HG03066 (cell line): Measurements from ENCODE around the gene NFS1.
"Not testable (repeated sequence)": the region's sequence is repeated elsewhere in the genome, so short reads cannot be mapped to it uniquely, and the experiment has no call there.

Source experiments
- ATAC-seq: cut with Tn5 transposase; IDR thresholded peaks from one replicate; pipeline ENCODE4 v1.9.1; 2021; ENCODE audit warnings: low read depth; ENCODE audit not compliant: unreplicated experiment

Gene NFS1

GRCh38 chr20:35710884-35711587 is 11.9 kb upstream of the NFS1 start:
- ATAC-seq, result no peak

DNA sequence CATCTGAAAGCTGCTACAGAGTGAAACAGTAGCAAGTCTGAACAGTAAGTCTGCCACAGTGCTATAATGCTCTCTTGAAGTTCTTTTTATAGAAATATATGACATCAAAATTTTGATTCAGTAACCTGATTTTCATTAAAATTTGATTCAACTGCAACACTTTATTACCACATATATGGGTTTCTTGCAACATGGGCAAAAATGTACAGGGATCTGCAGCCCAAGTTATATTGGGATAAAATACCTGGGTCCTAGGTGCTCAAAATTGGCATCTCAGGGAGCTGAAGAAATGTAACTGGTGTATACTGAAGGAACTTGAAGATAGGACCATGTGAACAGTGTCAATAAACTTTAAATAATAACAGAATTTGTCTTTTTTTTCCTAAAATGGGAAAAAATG is 10.9 kb upstream of the NFS1 start:
- no peak for ATAC-seq

- no peak for ATAC-seq
These were observed 10.1 kb upstream of the NFS1 start for GRCh38 chr20:35709259-35709658.

- no peak for ATAC-seq
These were observed 9.3 kb upstream of the NFS1 start for GRCh38 chr20:35708502-35708901.

DNA sequence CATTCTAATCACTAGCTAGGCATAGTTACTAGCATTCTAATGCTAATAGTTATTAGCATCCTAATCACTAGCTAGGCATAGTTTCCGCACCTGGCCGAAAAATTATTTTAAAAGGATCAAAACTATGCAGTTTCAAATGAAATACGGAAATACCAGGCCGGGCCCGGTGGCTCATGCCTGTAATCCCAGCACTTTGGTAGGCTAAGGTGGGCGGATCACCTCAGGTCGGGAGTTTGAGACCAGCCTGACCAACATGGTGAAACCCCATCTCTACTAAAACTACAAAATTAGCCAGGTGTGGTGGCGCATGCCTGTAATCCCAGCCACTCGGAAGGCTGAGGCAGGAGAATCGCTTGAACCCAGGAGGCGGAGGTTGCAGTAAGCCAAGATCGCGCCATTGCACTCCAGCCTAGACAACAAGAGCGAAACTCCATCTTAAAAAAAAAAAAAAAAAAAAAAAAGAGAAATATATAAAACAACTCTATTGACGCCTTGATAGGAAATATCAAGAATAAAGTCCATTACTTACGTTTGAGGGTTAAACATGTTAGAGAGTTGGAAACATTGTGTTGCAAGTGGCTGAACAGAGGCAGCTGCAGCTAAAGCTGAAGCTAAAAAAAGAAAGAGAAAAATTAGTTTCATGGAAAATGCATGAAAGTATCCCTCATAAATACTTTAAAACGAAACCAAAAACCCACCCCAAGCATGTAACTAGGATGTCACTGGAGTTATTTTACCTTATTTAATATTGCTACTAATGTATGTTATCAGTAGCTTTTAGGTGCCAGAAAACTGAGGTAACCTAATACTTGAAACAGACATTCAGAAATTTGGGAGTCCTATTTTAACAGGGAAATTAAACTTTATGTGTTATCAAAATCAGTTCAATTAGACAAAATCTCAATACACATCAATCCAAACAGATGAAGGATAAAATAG is 7.7 kb upstream of the NFS1 start:
- not testable (repeated sequence) for ATAC-seq

GRCh38 chr20:35705894-35706293 is 6.7 kb upstream of the NFS1 start:
- ATAC-seq, result not testable (repeated sequence)

GRCh38 chr20:35704514-35705261 is 5.5 kb upstream of the NFS1 start:
- ATAC-seq, result no peak

- no peak for ATAC-seq
These were observed 3.9 kb upstream of the NFS1 start for GRCh38 chr20:35702824-35703695.

GRCh38 chr20:35702051-35702823 is 3.1 kb upstream of the NFS1 start:
- ATAC-seq, result no peak

DNA sequence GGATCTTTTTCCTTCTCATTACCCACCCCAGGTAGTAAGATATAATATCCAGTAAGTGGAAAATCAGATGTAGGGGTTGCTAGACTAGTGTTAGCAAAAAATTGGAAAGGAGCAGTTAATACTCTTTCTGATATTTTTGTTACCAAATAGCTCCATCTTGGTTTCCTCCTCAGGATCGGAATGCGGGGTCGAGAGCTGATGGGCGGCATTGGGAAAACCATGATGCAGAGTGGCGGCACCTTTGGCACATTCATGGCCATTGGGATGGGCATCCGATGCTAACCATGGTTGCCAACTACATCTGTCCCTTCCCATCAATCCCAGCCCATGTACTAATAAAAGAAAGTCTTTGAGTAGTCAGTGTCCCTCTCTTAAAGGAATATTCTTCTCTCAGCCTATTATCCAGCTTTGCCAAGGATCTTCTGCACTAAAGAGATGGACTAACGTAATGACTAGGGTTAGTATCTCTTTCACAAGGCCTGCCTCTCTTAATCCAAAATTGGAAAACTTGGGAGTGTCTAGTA is 1.5 kb upstream of the NFS1 start:
- no peak for ATAC-seq

DNA sequence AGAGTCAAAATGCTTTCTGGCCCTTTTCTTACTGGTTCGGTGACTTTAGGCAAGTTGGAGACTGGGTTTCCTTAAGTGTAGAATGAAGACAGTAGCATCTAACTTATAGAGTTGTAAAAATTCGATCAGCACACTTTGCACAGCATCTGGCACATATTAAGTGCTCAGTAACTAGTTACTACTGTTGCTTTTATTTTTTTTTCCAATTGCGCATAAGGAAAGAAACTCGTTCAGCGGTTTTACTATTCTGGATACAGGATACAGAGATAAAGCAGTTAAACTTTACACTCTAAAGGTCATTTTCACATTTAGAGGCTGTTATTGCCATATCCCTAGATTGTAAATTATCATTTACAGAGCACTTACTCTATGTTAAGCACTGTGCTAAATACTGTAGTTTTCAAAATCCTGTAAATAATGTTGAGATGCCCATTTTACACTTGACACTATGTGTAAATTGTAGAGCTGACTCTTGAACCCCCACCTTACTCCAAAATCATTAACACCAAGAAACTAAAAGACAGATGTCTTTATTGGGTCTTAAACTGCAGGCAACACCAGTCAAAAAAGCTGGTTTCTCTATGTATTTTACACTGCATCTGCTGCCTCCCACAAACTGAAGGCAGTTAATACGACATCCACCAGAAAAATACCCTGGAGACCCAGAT is 939 bp upstream of the NFS1 start:
- no peak for ATAC-seq

GRCh38 chr20:35698298-35699126 is 640 bp downstream of the NFS1 start:
- peak; percentile 31 for ATAC-seq

GRCh38 chr20:35697696-35698297 is 1.4 kb downstream of the NFS1 start:
- ATAC-seq, result no peak

DNA sequence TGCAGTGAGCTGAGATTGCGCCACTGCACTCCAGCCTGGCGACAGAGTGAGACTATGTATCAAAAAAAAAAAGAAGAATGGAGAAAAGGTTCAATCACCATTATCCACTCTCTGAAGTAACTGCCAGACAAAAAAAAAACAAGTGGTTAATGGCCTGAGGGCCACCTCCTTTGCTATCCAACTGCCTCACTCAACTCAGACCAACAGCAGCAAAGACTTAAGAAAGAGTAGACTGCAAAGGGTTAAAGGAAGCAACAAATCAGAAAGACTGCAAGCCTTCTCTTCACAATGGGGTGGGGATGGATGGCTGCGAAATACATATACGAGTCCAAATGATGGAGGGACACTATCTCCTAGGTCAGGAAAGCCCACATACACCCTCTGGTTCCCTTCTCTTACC is 3.2 kb downstream of the NFS1 start:
- no peak for ATAC-seq

GRCh38 chr20:35695245-35695749 is 3.9 kb downstream of the NFS1 start:
- ATAC-seq, result no peak

DNA sequence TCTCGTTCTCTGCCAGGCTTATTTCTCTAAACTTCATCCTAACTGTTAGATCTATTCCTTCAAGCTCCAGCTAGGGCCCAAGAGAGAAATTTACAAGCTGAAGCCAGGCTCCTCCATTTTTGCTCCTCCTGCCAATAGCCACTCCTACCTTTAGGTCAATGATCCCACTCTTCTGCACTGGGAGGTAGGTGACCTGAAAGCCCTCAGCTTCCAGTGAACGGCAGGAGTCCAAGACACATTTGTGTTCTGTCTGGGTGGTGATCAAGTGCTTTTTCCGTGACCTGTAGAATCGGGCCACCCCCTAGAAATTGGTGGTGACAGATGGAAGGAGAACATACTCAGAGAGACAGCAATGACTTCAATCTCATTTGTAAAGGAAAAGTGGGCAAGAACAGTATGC is 8.9 kb downstream of the NFS1 start:
- ATAC-seq, result no peak

GRCh38 chr20:35686872-35687271 is 12.3 kb downstream of the NFS1 start:
- not testable (repeated sequence) for ATAC-seq
